ENCODE data around the gene HOXA11. TPM values are rescaled to one million over a fixed set of nuclear protein-coding genes. Genes with fewer than 3 reads are reported as not detected.

Gene HOXA11
- total and polyA plus RNA-seq, 10 donors: not detected

GRCh38 chr7:27217951-27218350, 32.9 kb upstream of the HOXA11 start:
- no peaks in the 10 kb centered on the region for H3K36me3 ChIP-seq
- TF ChIP-seq POLR2A (IDR thresholded peaks at IDR 0.05): no peak
- no peak for TF ChIP-seq CTCF (IDR thresholded peaks at IDR 0.05 in 8 of 11, conservative IDR thresholded peaks at IDR 0.05 in 3 of 11)
- H3K4me1 ChIP-seq: peaks cover 0 to 22% (median 18%) of the 10 kb centered on the region in 6 donors
- no peak overlapping the region for H3K4me3 ChIP-seq
- H3K27ac ChIP-seq: no peak overlapping the region
- H3K27me3 ChIP-seq (replicated peaks in 1 of 7): peaks cover 6 to 100% (median 70%) of the 10 kb centered on the region in 7 donors
- intact Hi-C loops (cut with DNase I; ENCODE audit: low total_unique reads): no loop called here
- no peaks in the 10 kb centered on the region for H3K9me3 ChIP-seq
- no peak for DNase-seq

GRCh38 chr7:27215356-27215755, 30.3 kb upstream of the HOXA11 start:
- Histone ChIP-seq H3K4me3 (no peak overlapping the region), H3K9me3 (no peaks in the 10 kb centered on the region), H3K27ac (no peak overlapping the region), H3K4me1 (peaks cover 5 to 31% (median 22%) of the 10 kb centered on the region in 6 donors), H3K27me3 (replicated peaks in 1 of 7) (peaks cover 3 to 100% (median 72%) of the 10 kb centered on the region in 7 donors), H3K36me3 (no peaks in the 10 kb centered on the region)
- DNase-seq: no peak
- WGBS, 5 donors: 75 to 91% (median 83%) methylated on average over 2 of the region's 2 CpGs
- TF ChIP-seq POLR2AphosphoS5 (IDR thresholded peaks at IDR 0.05) (no peak), CTCF (IDR thresholded peaks at IDR 0.05 in 8 of 11, conservative IDR thresholded peaks at IDR 0.05 in 3 of 11) (no peak), POLR2A (IDR thresholded peaks at IDR 0.05) (no peak)
- intact Hi-C loops (cut with DNase I; ENCODE audit: low total_unique reads): no loop called here

- intact Hi-C loops (cut with DNase I; ENCODE audit: low total_unique reads): no loop called here
- Histone ChIP-seq H3K27ac (no peak overlapping the region), H3K36me3 (no peaks in the 10 kb centered on the region), H3K9me3 (no peaks in the 10 kb centered on the region), H3K27me3 (replicated peaks in 1 of 7) (peaks cover 5 to 100% (median 70%) of the 10 kb centered on the region in 7 donors), H3K4me3 (no peak overlapping the region), H3K4me1 (peaks cover 5 to 28% (median 20%) of the 10 kb centered on the region in 6 donors)
- DNase-seq: no peak
- TF ChIP-seq POLR2AphosphoS5 (IDR thresholded peaks at IDR 0.05) (no peak), POLR2A (IDR thresholded peaks at IDR 0.05) (no peak), CTCF (IDR thresholded peaks at IDR 0.05 in 8 of 11, conservative IDR thresholded peaks at IDR 0.05 in 3 of 11) (no peak)
- WGBS, 5 donors: 57 to 79% (median 63%) methylated on average over 8 of the region's 8 CpGs
Measured at GRCh38 chr7:27214239-27214950, 29.4 kb upstream of the HOXA11 start.

GRCh38 chr7:27213433-27214238, 28.6 kb upstream of the HOXA11 start:
- Histone ChIP-seq H3K27me3 (replicated peaks in 1 of 7) (peaks cover 9 to 100% (median 70%) of the 10 kb centered on the region in 7 donors), H3K36me3 (no peaks in the 10 kb centered on the region), H3K4me1 (peaks cover 5 to 28% (median 20%) of the 10 kb centered on the region in 6 donors), H3K4me3 (peak overlapping the region in 2 of 8 donors; percentile 7 to 21), H3K27ac (no peak overlapping the region), H3K9me3 (no peaks in the 10 kb centered on the region)
- intact Hi-C loops (cut with DNase I; ENCODE audit: low total_unique reads): no loop called here
- peak; percentile 73 for DNase-seq
- TF ChIP-seq POLR2AphosphoS5 (IDR thresholded peaks at IDR 0.05): no peak
- TF ChIP-seq POLR2A (IDR thresholded peaks at IDR 0.05): no peak
- TF ChIP-seq CTCF (IDR thresholded peaks at IDR 0.05 in 8 of 11, conservative IDR thresholded peaks at IDR 0.05 in 3 of 11): no peak
- WGBS, 5 donors: 38 to 70% (median 47%) methylated on average over 24 to 50 of the region's 50 CpGs
